SW 1271 (cell line): ENCODE results near the gene CCDC88C.

Experiments used
- DNase-seq, 2 experiments: peaks; one replicate each; lab custom pipeline; 2025; lab: John Stamatoyannopoulos, UW

CCDC88C gene

DNA sequence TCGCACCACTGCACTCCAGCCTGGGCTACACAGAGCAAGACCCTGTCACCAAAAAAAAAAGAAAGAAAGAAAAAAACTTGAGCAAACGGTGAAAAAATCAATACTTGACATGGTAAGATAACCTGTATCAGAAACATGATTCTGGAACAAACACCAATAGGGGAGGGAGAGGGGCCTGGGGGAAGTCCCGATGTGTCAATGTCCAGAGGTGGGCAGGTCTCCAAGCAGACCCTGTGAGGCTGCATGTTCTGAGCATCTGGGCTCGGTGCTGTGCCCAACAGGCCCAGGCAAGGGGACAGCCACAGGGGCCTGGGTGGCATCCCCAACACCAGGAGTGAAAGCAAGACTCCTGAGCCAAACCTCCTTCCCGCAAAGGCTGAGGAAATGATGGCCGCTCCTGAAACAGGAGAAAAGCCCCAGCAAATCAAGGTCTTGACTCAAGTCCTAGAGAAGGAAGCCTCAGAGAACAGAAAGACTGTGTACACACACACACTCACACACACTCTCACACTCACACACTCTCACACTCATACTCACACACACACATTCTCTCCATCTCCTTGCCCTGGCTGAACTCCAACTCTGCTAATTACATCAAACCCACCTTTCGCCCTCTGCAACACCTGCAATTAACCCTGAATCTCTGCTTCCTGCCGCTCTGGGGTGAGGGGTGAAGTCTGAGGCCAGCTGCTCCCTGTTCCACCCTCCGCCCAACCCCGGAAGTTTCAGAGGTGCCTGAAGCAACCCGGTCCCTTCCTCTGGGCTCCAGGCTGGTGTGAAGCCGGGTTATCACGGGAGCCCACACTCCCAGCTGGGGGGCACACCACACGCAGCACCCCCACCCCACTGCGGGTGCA lies 20.4 kb downstream of the CCDC88C start:
- DNase-seq, result no peak

- no peak for DNase-seq
These were observed 21.5 kb downstream of the CCDC88C start for GRCh38 chr14:91396013-91396660.

- DNase-seq, result no peak
These were observed 22.2 kb downstream of the CCDC88C start for GRCh38 chr14:91395466-91395865.

DNA sequence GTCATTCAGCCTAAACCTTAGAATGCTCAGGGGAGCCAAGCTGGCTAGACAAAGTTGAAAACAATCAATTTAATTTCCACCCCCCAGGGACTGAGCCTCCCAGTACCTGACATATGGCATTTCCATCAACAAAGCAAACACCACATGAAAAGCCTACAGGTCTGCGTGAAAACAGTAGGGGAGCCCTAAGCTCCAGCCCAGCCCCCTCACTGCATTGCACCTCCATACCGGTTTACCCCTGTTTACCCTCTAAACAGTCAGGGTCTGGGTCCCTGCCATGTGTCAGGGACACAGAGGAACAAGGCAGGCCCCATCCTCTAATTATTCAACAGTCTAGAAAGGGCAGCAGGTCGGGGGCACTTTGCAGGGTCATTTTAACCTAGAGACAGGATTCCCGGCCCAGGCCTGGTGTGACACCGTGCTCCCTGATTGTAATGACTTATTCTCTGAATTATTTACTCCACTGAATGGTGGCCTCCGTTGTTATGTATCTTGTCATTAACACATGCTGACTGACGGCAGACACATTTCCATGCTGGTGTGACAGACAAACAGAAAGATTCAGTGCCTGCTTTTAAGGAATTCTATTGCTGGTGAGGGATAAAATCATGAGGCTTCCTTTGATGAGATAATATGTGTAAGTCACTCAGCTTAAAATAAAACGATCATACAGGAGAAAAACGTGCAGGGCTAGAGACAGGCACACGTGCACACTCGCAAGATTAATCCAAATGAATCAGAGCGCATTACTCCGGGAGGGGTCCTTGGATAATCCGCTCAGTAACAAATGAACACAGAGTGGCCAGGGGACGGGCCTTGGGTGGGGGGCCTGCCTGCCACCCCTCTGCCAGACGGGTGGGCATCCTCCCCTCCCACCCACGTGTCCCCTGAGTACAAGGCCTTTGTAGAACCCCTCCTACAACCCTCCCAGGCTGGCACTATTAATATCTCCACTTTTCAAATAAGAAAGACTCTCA lies 23.2 kb downstream of the CCDC88C start:
- DNase-seq, result no peak

GRCh38 chr14:91392623-91393303 lies 24.9 kb downstream of the CCDC88C start:
- no peak for DNase-seq

DNA sequence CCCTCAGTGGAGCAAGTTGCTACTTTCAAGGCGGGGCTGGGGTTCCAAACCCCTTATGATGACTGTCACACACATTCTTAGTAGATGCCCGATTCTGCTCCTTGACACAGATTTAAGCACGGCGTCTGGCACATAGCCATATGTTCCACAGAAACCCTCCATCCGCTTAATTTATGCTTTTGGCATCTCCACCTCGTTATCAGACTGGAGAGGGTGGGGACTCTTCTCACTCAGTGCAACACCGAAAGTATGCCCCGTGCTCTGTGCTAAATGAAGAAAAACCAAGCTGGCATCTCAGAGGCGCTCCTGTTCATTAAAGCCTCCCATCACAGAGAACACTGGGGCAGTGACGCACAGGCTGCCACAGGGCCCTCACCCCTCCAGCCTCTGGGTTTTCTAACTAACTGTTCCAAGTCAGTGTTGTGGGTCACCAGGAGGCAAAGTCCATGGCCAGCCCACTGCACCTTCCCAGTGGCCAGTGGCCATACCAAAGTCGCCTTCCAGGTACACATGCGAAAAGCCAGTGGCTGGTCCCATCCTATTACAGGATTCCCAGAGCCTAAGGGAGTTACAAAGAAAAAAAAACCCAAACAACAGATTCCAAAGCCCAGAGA lies 27.3 kb downstream of the CCDC88C start:
- DNase-seq, result no peak

DNA sequence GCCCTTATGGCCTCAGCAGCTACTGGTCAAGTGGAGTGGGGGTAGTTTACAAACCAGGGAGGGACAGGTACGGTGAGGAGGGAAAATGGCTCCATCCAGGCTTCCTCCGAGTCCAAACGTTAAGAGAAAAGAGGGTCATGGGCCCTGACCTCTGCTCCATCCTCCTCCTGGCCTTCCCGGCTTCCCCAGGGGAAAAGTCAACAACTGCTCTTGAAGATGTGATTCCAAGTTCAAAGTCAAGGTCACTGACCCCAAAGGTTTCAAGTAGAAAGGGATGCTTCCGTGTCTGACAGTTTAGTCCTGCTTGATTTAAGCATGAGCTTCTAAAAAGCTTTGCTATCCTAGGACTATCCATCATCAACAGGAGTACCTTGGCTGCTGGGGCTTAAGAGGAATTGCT lies 28.5 kb downstream of the CCDC88C start:
- DNase-seq, result no peak

GRCh38 chr14:91388551-91388975 lies 29.1 kb downstream of the CCDC88C start:
- no peak for DNase-seq

DNA sequence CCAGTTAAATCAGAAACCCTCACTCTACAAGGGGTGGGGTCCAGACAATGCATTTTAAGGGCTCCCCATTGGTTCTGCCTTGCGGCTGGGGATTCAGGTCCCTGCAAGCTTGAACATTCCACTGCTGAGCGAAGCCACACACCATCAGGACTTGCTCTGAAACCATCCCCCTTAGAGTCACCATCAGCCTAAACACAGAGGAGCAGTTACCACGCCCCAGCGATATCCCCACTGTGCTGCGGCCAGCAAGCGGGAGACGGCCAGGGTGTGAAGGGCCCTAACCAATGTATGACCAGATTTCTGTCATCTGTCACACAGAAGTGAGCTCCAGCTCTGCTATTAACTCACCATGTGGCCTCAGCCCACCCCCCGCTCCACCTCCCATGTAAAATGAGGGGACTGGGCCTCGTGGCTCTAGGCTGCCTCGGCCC lies 29.7 kb downstream of the CCDC88C start:
- DNase-seq, result no peak

GRCh38 chr14:91387169-91387835 lies 30.3 kb downstream of the CCDC88C start:
- no peak for DNase-seq

DNA sequence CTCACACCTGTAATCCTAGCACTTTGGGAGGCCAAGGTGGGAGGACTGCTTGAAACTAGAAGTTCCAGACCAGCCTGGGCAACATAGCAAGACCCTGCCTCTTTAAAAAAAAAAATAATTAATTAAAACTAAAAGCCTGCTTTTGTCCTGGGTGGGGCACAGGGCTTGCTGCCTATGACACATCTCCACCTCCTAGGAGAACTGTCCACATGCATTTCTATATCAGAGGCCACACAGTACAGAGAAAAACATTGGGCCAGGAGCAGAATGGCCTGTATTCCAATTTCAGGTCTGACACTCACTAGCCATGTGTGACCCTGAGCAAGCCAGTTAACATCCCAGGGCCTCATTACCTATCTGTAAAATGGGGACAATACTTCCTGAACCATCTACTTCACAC lies 31.9 kb downstream of the CCDC88C start:
- no peak for DNase-seq

DNA sequence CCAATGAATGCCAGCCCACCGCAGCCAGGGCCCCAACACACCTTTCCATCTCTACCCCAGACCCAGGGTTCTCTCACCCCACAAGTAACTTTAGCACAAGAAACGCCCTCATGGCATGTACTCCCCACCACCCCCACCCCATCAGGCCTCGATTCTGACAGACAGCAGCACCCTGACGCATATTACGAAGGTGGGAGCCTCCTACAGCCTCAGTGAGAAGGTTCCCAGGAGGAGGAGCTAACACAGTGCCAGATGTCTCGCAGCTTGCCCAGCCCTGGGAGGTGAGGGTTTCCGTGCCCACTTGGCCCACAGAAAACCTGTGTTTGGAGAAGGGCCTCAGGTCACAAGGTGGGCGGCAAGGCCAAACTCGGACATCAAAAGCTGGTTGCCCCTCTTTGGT lies 32.4 kb downstream of the CCDC88C start:
- no peak for DNase-seq

DNA sequence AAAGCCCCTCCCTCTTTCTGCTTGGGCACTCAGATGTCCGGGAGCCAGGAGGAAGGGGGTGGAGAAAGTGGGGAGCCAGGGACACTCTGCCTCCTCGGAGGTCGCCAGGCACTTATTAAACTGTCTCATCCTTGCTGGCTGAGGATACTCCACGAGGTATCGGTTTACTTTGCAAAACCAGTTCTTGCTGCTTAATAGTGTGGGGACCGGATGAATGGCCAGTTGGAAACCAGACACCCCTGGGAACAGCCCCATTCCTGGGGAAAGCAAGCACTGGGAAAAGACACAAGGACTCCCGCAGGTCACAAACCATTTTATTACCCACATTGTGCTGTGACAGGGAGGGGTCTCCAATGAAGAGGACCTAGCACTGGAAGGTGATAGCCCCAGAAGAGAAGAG lies 34.2 kb downstream of the CCDC88C start:
- no peak for DNase-seq

GRCh38 chr14:91381801-91382670 lies 35.6 kb downstream of the CCDC88C start:
- no peak for DNase-seq

DNA sequence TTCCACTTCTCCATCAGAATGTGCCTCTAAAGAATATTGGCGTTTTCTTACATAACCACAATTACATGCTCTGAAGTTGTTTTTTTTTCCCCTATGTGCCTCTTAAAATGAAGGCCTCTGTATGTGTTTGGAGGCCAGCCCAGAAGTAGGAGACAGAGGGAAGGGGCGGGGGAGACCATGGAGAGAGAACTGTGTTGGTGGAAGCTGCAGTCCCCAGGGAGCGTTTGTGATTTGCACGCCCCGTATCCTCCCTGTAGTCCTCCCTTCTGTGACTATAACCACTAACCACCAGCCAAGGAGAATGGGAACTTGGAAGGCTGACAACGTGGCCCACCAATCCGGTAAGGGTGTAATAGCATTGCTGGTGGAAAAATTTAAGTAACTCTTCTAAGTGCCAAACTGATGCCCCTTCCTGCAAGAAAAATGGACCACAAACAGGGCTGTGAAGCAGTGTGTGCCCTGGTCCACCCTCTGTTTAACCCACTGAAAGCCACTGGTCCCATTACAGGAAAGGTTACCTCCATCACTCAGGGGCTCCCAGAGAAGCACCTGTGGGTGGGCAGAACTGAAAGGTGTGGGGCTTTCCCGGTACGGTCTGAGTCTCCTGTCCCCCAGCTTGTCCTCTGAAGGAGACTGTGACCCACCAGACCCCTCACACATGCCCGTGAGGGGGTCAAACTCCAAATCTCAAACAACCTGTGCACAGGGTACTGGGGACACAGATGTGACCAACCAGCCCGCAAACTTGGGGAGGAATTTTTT lies 36.8 kb downstream of the CCDC88C start:
- no peak for DNase-seq

DNA sequence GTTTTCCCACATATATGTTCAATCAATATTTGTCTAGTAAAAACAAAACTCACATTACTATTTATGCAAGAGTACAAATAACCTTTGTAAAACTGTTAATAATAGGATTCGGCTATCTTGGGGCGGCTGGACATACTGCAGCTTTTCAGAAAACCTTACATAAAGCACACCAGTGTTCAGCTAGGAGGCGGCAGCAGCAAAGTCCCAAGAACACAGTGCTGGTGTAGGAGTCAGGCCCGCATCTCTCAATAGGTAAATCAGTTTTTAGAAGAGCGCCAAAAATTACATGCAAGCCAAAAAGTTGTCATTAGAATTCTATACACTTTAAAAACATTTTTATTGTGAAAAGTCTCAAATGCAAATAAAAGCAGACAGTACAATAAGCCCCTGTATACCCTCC lies 37.5 kb downstream of the CCDC88C start:
- no peak for DNase-seq

GRCh38 chr14:91379579-91379932 lies 38.1 kb downstream of the CCDC88C start:
- DNase-seq, result no peak

DNA sequence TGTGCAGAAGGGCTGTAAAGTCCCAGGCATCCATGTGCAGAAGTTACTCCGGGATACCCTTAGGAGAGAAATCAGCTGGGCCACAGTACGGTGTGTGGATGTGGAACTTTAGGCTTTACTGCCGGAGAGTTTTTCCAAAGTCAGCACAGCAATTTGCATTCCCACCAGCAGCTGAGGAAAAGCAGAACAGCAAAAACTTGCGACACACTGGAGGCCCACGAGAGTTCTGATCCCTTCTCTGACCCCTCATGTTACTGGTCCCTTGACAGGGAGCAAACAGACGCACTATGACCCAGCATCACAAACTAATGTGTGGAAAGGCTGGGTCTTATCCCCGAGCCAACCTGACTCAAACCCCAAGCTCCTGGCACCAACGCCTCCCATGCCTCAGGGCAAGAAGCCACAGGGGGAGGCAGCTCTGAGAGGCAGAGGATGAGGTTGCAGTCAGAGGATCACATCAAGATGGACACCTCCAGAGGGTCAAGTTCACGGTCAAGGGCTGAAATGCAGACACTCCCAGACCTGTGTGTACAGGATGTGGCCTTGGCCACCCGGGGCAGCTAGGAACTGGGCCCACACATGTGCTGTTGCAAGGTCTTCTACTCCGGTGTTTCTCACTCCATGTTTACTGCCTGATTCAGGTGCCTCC lies 38.6 kb downstream of the CCDC88C start:
- DNase-seq, result no peak
